Liver (tissue), 9 donors: ENCODE measurements around the gene DDX20. TPM values are rescaled to one million over a fixed set of nuclear protein-coding genes. Genes with fewer than 3 reads are reported as not detected.

ENCODE experiments used
- DNase-seq: peaks from one replicate; pipeline ENCODE4 v3.0.0-alpha.2; 2017; ENCODE audit warnings: low spot score
- H3K27ac ChIP-seq, 2 donors: one replicate each; pipeline ENCODE4 v1.7.0; 2013; ENCODE audit warnings: inconsistent platforms in 2 of 2, low read length in 2 of 2, control low read depth in 1 of 2, low read depth in 1 of 2, mild to moderate bottlenecking in 1 of 2
- H3K27me3 ChIP-seq, 4 donors: one replicate each; pipeline versions ENCODE4 v1.6.1 to v1.7.0; 2013; ENCODE audit warnings: low read length in 3 of 4, inconsistent platforms in 1 of 4, mild to moderate bottlenecking in 1 of 4, moderate library complexity in 1 of 4; ENCODE audit not compliant: control insufficient read depth in 4 of 4, insufficient read depth in 4 of 4
- H3K36me3 ChIP-seq, 4 donors: one replicate each; pipeline versions ENCODE4 v1.6.1 to v1.7.0; 2013; ENCODE audit warnings: low read length in 3 of 4, mild to moderate bottlenecking in 3 of 4, low read depth in 1 of 4, moderate library complexity in 1 of 4; ENCODE audit not compliant: control insufficient read depth in 4 of 4, insufficient read depth in 3 of 4
- H3K4me1 ChIP-seq, 4 donors: one replicate each; pipeline versions ENCODE4 v1.6.1 to v1.7.0; 2013; ENCODE audit warnings: low read length in 3 of 4, mild to moderate bottlenecking in 3 of 4, moderate library complexity in 1 of 4; ENCODE audit not compliant: control insufficient read depth in 4 of 4, insufficient read depth in 4 of 4
- H3K4me3 ChIP-seq, 3 donors: one replicate each; pipeline versions ENCODE4 v1.6.1 to v1.7.0; 2013; ENCODE audit warnings: low read length in 3 of 3, control low read depth in 1 of 3, low read depth in 1 of 3, mild to moderate bottlenecking in 1 of 3
- H3K9ac ChIP-seq, 2 donors: one replicate each; pipeline ENCODE4 v1.7.0; 2013; ENCODE audit warnings: low read length in 2 of 2, mild to moderate bottlenecking in 2 of 2, moderate library complexity in 2 of 2, control low read depth in 1 of 2, low read depth in 1 of 2
- H3K9me3 ChIP-seq, 4 donors: one replicate each; pipeline versions ENCODE4 v1.6.1 to v1.7.0; 2013; ENCODE audit warnings: low read length in 3 of 4; ENCODE audit not compliant: control insufficient read depth in 4 of 4
- EGR1 ChIP-seq, 2 donors: IDR thresholded peaks; 2 replicates each; pipeline ENCODE4 v1.6.1; 2016 to 2018; ENCODE audit warnings: antibody characterized with exemption in 2 of 2, low read depth in 2 of 2
- FOXA1 ChIP-seq: IDR thresholded peaks from 2 replicates; pipeline ENCODE4 v1.6.1; 2016; ENCODE audit warnings: antibody characterized with exemption
- GABPA ChIP-seq, 2 donors: IDR thresholded peaks in 1 of 2; conservative IDR thresholded peaks in 1 of 2; 2 replicates each; pipeline ENCODE4 v1.6.1; 2016; ENCODE audit warnings: antibody characterized with exemption in 2 of 2, mild to moderate bottlenecking in 1 of 2, moderate library complexity in 1 of 2
- HNF4A ChIP-seq, 2 donors: conservative IDR thresholded peaks; 2 replicates each; pipeline ENCODE4 v1.6.1; 2016; ENCODE audit warnings: antibody characterized with exemption in 2 of 2, mild to moderate bottlenecking in 2 of 2
- HNF4G ChIP-seq: IDR thresholded peaks from 2 replicates; pipeline ENCODE4 v1.6.1; 2016; ENCODE audit warnings: antibody characterized with exemption
- JUND ChIP-seq, 2 donors: IDR thresholded peaks; 2 replicates each; pipeline ENCODE4 v1.6.1; 2016; ENCODE audit warnings: antibody characterized with exemption in 2 of 2
- NR2F2 ChIP-seq: IDR thresholded peaks from 2 replicates; pipeline ENCODE4 v1.6.1; 2016; ENCODE audit warnings: antibody characterized with exemption
- RAD21 ChIP-seq, 2 donors: IDR thresholded peaks; 2 replicates each; pipeline ENCODE4 v1.6.1; 2016; ENCODE audit warnings: antibody characterized with exemption in 2 of 2, mild to moderate bottlenecking in 2 of 2
- REST ChIP-seq: IDR thresholded peaks from 2 replicates; pipeline ENCODE4 v1.6.1; 2016; ENCODE audit warnings: antibody characterized with exemption, mild to moderate bottlenecking
- RXRA ChIP-seq, 2 donors: IDR thresholded peaks; 2 replicates each; pipeline ENCODE4 v1.6.1; 2017 to 2018; ENCODE audit warnings: antibody characterized with exemption in 2 of 2, mild to moderate bottlenecking in 1 of 2
- SP1 ChIP-seq: IDR thresholded peaks from 2 replicates; pipeline ENCODE4 v1.6.1; 2018; ENCODE audit warnings: antibody characterized with exemption, mild to moderate bottlenecking
- TAF1 ChIP-seq: conservative IDR thresholded peaks from 2 replicates; pipeline ENCODE4 v1.6.1; 2016; ENCODE audit warnings: antibody characterized with exemption, mild to moderate bottlenecking
- YY1 ChIP-seq: IDR thresholded peaks from 2 replicates; pipeline ENCODE4 v1.6.1; 2016; ENCODE audit warnings: antibody characterized with exemption, mild to moderate bottlenecking
- ZBTB33 ChIP-seq: IDR thresholded peaks from 2 replicates; pipeline ENCODE4 v1.6.1; 2016; ENCODE audit warnings: antibody characterized with exemption
- WGBS: extraction: QIAGEN DNeasy Blood & Tissue Kit; methylation state at CpG from one replicate; pipeline ENCODE4 v1.1.7; 2013; 5-methylcytosine and 5-hydroxymethylcytosine counted together
- polyA plus RNA-seq, 2 donors: library from polyadenylated mRNA; stranded (reverse) in 1 of 2; unstranded in 1 of 2; fragments of 200-250 nt in 1 of 2; fragments of >200 nt in 1 of 2; fragmentation: Nextera tagmentation in 1 of 2; extraction: Ambion mirVana in 1 of 2; gene quantifications; one replicate each; pipeline versions ENCODE4 v1.2.1 to v1.2.3, GENCODE V29; 2013 to 2015
- total RNA-seq, 2 donors: library from RNA; depleted of rRNA; stranded (reverse); fragments of >200 nt; gene quantifications; one replicate each; pipeline ENCODE4 v1.2.3, GENCODE V29; 2014
- TF ChIP-seq, protein P1 (sequence below): IDR thresholded peaks from 2 replicates; pipeline ENCODE4 v1.6.1; 2016; ENCODE audit warnings: antibody characterized with exemption
- TF ChIP-seq, protein P2 (sequence below): IDR thresholded peaks from 2 replicates; pipeline ENCODE4 v1.6.1; 2016; ENCODE audit warnings: antibody characterized with exemption
- donor health status: healthy.
- donor health status: healthy.
- donor health status: healthy.
- donor health status: healthy.
- donor health status: healthy.

Gene DDX20
- total and polyA plus RNA-seq, 4 donors: 2.3 to 8.6 (median 4.6) TPM

DNA sequence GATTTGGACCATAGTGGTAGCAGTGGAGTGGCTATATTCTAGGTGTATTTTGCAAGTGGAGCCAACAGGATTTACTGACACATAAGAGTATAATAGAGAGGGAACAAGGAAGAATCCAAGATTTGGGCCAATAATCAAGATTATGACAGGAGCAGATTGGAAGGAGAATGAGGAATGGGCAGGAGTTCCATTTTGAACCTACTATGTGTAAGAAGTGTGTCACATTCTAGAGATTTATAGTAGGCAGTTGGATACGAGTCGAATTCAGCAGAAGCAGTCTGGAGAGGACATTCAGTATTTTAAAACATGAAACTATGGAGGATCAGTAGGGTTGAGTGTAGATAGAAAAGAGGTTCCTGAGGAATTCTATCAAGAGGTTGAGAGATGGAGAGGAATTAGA is 38.3 kb upstream of the DDX20 start:
- Histone ChIP-seq H3K27ac (no peak overlapping the region), H3K4me3 (no peak overlapping the region), H3K9ac (no peak overlapping the region), H3K9me3 (no peaks in the 10 kb centered on the region), H3K27me3 (no peaks in the 10 kb centered on the region), H3K36me3 (no peaks in the 10 kb centered on the region), H3K4me1 (no peaks in the 10 kb centered on the region)
- 97% methylated on average over 2 of the region's 2 CpGs for WGBS
- no peak for DNase-seq
- TF ChIP-seq ZBTB33: no peak

DNA sequence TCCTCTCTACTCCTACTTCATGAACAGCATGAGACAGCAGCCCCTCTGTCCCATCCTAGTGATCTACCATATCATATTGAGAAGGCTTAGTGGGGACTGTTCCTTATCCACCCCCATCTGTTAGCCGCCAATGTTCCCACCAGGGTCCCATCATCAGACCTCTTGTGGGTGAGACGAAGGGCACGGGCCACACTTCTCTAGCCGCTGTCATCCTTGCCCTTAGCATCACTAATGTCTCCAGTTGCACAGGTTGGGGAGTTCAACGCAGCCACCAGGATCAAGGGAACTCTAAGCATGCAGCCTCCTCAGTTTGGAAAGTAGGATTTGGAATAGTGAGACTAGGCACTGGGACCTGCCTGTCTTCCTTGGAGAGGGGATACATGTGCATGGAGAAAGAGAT is 36.6 kb upstream of the DDX20 start:
- WGBS: 96% methylated on average over 5 of the region's 5 CpGs
- Histone ChIP-seq H3K9ac (no peak overlapping the region), H3K36me3 (no peaks in the 10 kb centered on the region), H3K27ac (no peak overlapping the region), H3K9me3 (no peaks in the 10 kb centered on the region), H3K4me1 (no peaks in the 10 kb centered on the region), H3K4me3 (no peak overlapping the region), H3K27me3 (no peaks in the 10 kb centered on the region)
- TF ChIP-seq HNF4G: no peak
- TF ChIP-seq EGR1 (IDR thresholded peaks at IDR 0.05; ENCODE audit: low read depth in 2 of 2): no peak
- TF ChIP-seq FOXA1: no peak
- no peak for TF ChIP-seq NR2F2
- TF ChIP-seq JUND (IDR thresholded peaks at IDR 0.05): no peak
- no peak for TF ChIP-seq YY1
- TF ChIP-seq, protein P1, sequence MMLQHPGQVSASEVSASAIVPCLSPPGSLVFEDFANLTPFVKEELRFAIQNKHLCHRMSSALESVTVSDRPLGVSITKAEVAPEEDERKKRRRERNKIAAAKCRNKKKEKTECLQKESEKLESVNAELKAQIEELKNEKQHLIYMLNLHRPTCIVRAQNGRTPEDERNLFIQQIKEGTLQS: no peak
- TF ChIP-seq TAF1: no peak
- TF ChIP-seq ZBTB33: no peak
- TF ChIP-seq RAD21 (IDR thresholded peaks at IDR 0.05): no peak
- DNase-seq: no peak

DNA sequence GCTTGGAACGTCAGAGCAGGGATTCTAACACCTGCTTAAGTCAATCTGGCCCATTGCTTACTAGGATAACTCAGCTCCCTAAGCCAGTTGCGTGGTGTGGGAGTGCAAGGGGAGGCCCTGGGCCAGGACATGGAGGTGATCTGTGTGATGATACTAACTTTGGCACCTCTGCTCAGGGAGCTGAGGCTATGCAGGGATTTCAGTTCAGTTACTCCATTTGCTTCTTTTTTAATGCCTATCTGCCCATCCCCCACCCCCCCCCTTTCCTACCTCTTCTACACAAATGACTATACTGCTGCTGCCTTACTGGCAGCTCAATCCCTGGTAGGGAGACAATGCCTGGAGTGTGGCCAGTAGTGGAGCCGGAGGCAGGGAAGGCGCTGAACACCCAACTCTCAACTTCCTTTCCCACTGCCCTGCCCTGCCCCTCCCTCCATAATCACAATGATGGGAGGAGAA is 36.0 kb upstream of the DDX20 start:
- no peaks in the 10 kb centered on the region for H3K9me3 ChIP-seq
- H3K27me3 ChIP-seq: no peaks in the 10 kb centered on the region
- H3K36me3 ChIP-seq: no peaks in the 10 kb centered on the region
- H3K4me3 ChIP-seq: no peak overlapping the region
- no peak overlapping the region for H3K9ac ChIP-seq
- H3K27ac ChIP-seq: no peak overlapping the region
- no peaks in the 10 kb centered on the region for H3K4me1 ChIP-seq
- DNase-seq: no peak
- 78% methylated on average over 4 of the region's 4 CpGs for WGBS
- TF ChIP-seq ZBTB33 (no peak), SP1 (no peak), HNF4G (no peak), RXRA (IDR thresholded peaks at IDR 0.05) (no peak), EGR1 (IDR thresholded peaks at IDR 0.05; ENCODE audit: low read depth in 2 of 2) (no peak), REST (no peak), NR2F2 (no peak), TAF1 (no peak), FOXA1 (no peak), JUND (IDR thresholded peaks at IDR 0.05) (no peak), HNF4A (conservative IDR thresholded peaks at IDR 0.05) (no peak), GABPA (IDR thresholded peaks at IDR 0.05 in 1 of 2, conservative IDR thresholded peaks at IDR 0.05 in 1 of 2) (no peak)
- TF ChIP-seq, protein P2, sequence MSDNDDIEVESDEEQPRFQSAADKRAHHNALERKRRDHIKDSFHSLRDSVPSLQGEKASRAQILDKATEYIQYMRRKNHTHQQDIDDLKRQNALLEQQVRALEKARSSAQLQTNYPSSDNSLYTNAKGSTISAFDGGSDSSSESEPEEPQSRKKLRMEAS: no peak
- TF ChIP-seq, protein P1: no peak
